GM21529 (cell line): ENCODE measurements around the gene RASGRF1.
"Not testable (repeated sequence)": the region's sequence is repeated elsewhere in the genome, so short reads cannot be mapped to it uniquely, and the experiment has no call there.

Source experiments
- ATAC-seq: cut with Tn5 transposase; IDR thresholded peaks from one replicate; pipeline ENCODE4 v1.9.1; 2021; ENCODE audit not compliant: unreplicated experiment

The RASGRF1 gene

GRCh38 chr15:79045041-79045440, 45.5 kb downstream of the RASGRF1 start:
- ATAC-seq: no peak

GRCh38 chr15:79042213-79042928, 48.2 kb downstream of the RASGRF1 start:
- ATAC-seq: no peak

- ATAC-seq: no peak
These were observed 48.9 kb downstream of the RASGRF1 start for GRCh38 chr15:79041601-79042168.

- no peak for ATAC-seq
These were observed 52.7 kb downstream of the RASGRF1 start for GRCh38 chr15:79037848-79038247.

GRCh38 chr15:79036323-79036722, 54.3 kb downstream of the RASGRF1 start:
- no peak for ATAC-seq

GRCh38 chr15:79035814-79036213, 54.8 kb downstream of the RASGRF1 start:
- no peak for ATAC-seq

GRCh38 chr15:79035111-79035601, 55.4 kb downstream of the RASGRF1 start:
- ATAC-seq: peak; percentile 90

GRCh38 chr15:79034284-79034683, 56.3 kb downstream of the RASGRF1 start:
- no peak for ATAC-seq

- no peak for ATAC-seq
These were observed 57.9 kb downstream of the RASGRF1 start for GRCh38 chr15:79032656-79033055.

GRCh38 chr15:79031821-79032220, 58.8 kb downstream of the RASGRF1 start:
- ATAC-seq: no peak

- no peak for ATAC-seq
These were observed 59.4 kb downstream of the RASGRF1 start for GRCh38 chr15:79031201-79031600.

- no peak for ATAC-seq
These were observed 60.1 kb downstream of the RASGRF1 start for GRCh38 chr15:79030470-79030869.

GRCh38 chr15:79028411-79028964, 62.1 kb downstream of the RASGRF1 start:
- ATAC-seq: no peak

- ATAC-seq: no peak
These were observed 62.8 kb downstream of the RASGRF1 start for GRCh38 chr15:79027532-79028410.

GRCh38 chr15:79025802-79026201, 64.8 kb downstream of the RASGRF1 start:
- ATAC-seq: no peak

GRCh38 chr15:79025201-79025600, 65.4 kb downstream of the RASGRF1 start:
- ATAC-seq: no peak

- ATAC-seq: not testable (repeated sequence)
These were observed 66.1 kb downstream of the RASGRF1 start for GRCh38 chr15:79024493-79024892.

- no peak for ATAC-seq
These were observed 66.7 kb downstream of the RASGRF1 start for GRCh38 chr15:79023918-79024317.

- ATAC-seq: no peak
These were observed 67.1 kb downstream of the RASGRF1 start for GRCh38 chr15:79023546-79023890.

GRCh38 chr15:79018960-79019359, 71.6 kb downstream of the RASGRF1 start:
- no peak for ATAC-seq

GRCh38 chr15:79017953-79018352, 72.6 kb downstream of the RASGRF1 start:
- ATAC-seq: no peak
